Astrocyte of the cerebellum (primary cell): ENCODE data around the gene CD109.

Experiments used
- DNase-seq: peaks from one replicate; pipeline ENCODE4 v3.0.0-alpha.2; 2011; ENCODE audit warnings: low read depth
- H3K4me3 ChIP-seq: 2 replicates; pipeline ENCODE4 v1.5.1; 2011; ENCODE audit warnings: mild to moderate bottlenecking, low read depth, low read length, moderate library complexity
- CTCF ChIP-seq: IDR thresholded peaks from 2 replicates; pipeline ENCODE4 v1.5.1; 2012; ENCODE audit warnings: low read length, low read depth, moderate library complexity, mild to moderate bottlenecking; ENCODE audit errors: missing control alignments
- in situ Hi-C: cut with HindIII; loops from 2 replicates; pipeline ENCODE4 v1.10.0; 2017; ENCODE audit warnings: low sequenced_read_pairs

CD109 gene

GRCh38 chr6:73782911-73783310, 86.9 kb downstream of the CD109 start:
- TF ChIP-seq CTCF, result no peak
- H3K4me3 ChIP-seq, result no peak overlapping the region
- no peak for DNase-seq
- in situ Hi-C loops, result no loop called here

GRCh38 chr6:73784726-73785505, 88.9 kb downstream of the CD109 start:
- no peak overlapping the region for H3K4me3 ChIP-seq
- in situ Hi-C loops, result no loop called here
- TF ChIP-seq CTCF, result no peak
- DNase-seq, result no peak

- no peak overlapping the region for H3K4me3 ChIP-seq
- in situ Hi-C loops, result no loop called here
- no peak for DNase-seq
- TF ChIP-seq CTCF, result no peak
Observed at GRCh38 chr6:73790574-73790973, 94.6 kb downstream of the CD109 start.

- DNase-seq, result no peak
- in situ Hi-C loops, result no loop called here
- no peak overlapping the region for H3K4me3 ChIP-seq
- no peak for TF ChIP-seq CTCF
Observed at GRCh38 chr6:73791336-73791735, 95.3 kb downstream of the CD109 start.

GRCh38 chr6:73792738-73793137, 96.7 kb downstream of the CD109 start:
- TF ChIP-seq CTCF, result no peak
- no peak for DNase-seq
- in situ Hi-C loops, result no loop called here
- H3K4me3 ChIP-seq, result no peak overlapping the region

GRCh38 chr6:73796881-73797280, 100.9 kb downstream of the CD109 start:
- no peak for TF ChIP-seq CTCF
- no peak overlapping the region for H3K4me3 ChIP-seq
- in situ Hi-C loops, result no loop called here
- DNase-seq, result no peak
